Right cardiac atrium (tissue), 5 donors: Measurements from ENCODE around the gene TIE1. TPM values are rescaled to one million over a fixed set of nuclear protein-coding genes. Genes with fewer than 3 reads are reported as not detected.
A peak's percentile ranks its signal among the peaks of the same experiment; 100 is the strongest.

ENCODE experiments used
- ATAC-seq, 2 donors: fragments of 200-7000 bp; cut with Tn5 transposase; one replicate each; pipeline versions ENCODE4 v1.8.0 to v1.9.1; 2020; ENCODE audit warnings: moderate library complexity in 2 of 2, mild to moderate bottlenecking in 1 of 2
- DNase-seq, 3 donors: peaks; one replicate each; pipeline ENCODE4 v3.0.0-alpha.2; 2020
- H3K27ac ChIP-seq: one replicate; pipeline ENCODE4 v1.5.1; 2013; ENCODE audit warnings: mild to moderate bottlenecking, low read length, control low read depth, moderate library complexity
- H3K27me3 ChIP-seq: one replicate; pipeline ENCODE4 v1.6.1; 2013; ENCODE audit not compliant: control insufficient read depth, insufficient read depth
- H3K4me1 ChIP-seq: one replicate; pipeline ENCODE4 v1.6.1; 2013; ENCODE audit warnings: low read length; ENCODE audit not compliant: control insufficient read depth, insufficient read depth
- H3K4me3 ChIP-seq: one replicate; pipeline ENCODE4 v1.5.1; 2013; ENCODE audit warnings: low read length, control low read depth
- H3K9me3 ChIP-seq: one replicate; pipeline ENCODE4 v1.6.1; 2013; ENCODE audit warnings: low read length; ENCODE audit not compliant: control insufficient read depth
- WGBS: extraction: QIAGEN DNeasy Blood & Tissue Kit; methylation state at CpG from one replicate; pipeline ENCODE4 v1.1.7; 2013; 5-methylcytosine and 5-hydroxymethylcytosine counted together
- intact Hi-C, 4 donors: fragments of 100-400 bp; cut with DNase I; formaldehyde crosslinking; loops; one replicate each; pipeline versions ENCODE4 v1.11.0 to v1.14.0; 2022 to 2023
- polyA plus RNA-seq: library from polyadenylated mRNA; stranded (reverse); fragments of 200-250 nt; gene quantifications from one replicate; pipeline ENCODE4 v1.2.3, GENCODE V29; 2013
- total RNA-seq, 4 donors: library from RNA; stranded (reverse); fragmentation: NEBNext Ultra II Directional; extraction: Animal tissue kit (Norgen Biotek cat#: 25700); gene quantifications; one replicate each; pipeline ENCODE4 v1.2.1, GENCODE V29; 2021
- donor health status: healthy with polysubstance abuse.
- donor health status: DM: no; HTN: yes; CAD: no.
- donor health status: DM: no; HTN: no; CAD: no.
- donor health status: DM: no; HTN: yes; CAD: no; lungs with severe emphysema.
- donor health status: DM: yes; HTN: yes; CAD: no.

TIE1 gene
- total and polyA plus RNA-seq, 5 donors, result 21.7 to 49.4 (median 40.1) TPM

- no peaks in the 10 kb centered on the region for H3K27me3 ChIP-seq
- no peak within 1 kb of the TSS for H3K27ac ChIP-seq
- DNase-seq, result no peak
- 60% methylated on average over 19 of the region's 19 CpGs for WGBS
- peak in 1 of 2 donors; percentile 12 for ATAC-seq
- peaks cover 1% of the 10 kb centered on the region for H3K4me1 ChIP-seq
- intact Hi-C loops, result no loop called here
- H3K9me3 ChIP-seq, result no peaks in the 10 kb centered on the region
- H3K4me3 ChIP-seq, result no peak within 1 kb of the TSS
Measured at GRCh38 chr1:43285269-43285990, 15.4 kb upstream of the TIE1 start, which contains the start of gene C1orf210. Gene C1orf210 (minus strand): TSS chr1:43285581. CDS start chr1:43283270, 2,311 bp downstream.

DNA sequence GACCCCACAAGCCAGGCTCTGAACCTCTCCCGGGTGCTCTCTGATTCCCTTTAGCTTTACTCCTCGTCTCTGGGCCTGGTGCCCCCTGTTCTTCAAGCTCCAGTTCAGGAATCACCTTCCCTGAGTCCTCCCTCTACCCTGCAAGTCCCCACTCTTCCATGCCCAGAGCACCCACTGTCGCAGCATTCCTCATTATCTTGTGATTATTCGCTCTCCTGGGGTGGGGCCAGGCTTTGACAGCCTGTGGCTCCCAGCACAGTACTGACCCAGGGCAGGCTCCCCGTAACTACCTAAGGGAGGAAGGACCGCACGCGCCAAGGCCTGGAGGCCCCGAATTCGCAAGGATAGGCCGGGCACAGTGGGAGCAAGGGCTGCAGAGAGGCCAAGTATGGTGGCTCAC, 14.7 kb upstream of the TIE1 start:
- Histone ChIP-seq H3K27ac (no peak overlapping the region), H3K27me3 (no peaks in the 10 kb centered on the region), H3K4me1 (peaks cover 2% of the 10 kb centered on the region), H3K4me3 (no peak overlapping the region), H3K9me3 (no peaks in the 10 kb centered on the region)
- DNase-seq (no peak), ATAC-seq (no peak)
- 91% methylated on average over 11 of the region's 11 CpGs for WGBS
- intact Hi-C loops, result no loop called here

DNA sequence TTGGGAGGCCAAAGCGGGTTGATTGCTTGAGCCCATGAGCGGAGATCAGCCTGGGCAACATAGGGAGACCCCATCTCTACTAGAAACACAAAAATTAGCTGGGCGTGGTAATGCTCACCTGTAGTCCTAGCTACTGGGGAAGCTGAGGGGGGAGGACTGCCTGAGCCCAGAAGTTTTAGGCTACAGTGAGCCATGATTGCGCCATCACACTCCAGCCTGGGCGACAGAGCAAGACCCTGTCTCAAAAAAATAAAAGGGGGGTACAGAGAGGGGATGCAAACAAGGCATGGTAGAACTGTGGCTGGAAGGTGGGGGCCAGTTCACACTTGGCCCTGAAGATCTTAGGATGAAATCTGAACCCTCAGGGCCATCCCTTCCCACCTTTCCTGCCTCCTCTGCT, 14.2 kb upstream of the TIE1 start:
- 92% methylated on average over 5 of the region's 5 CpGs for WGBS
- H3K4me1 ChIP-seq, result peaks cover 2% of the 10 kb centered on the region
- no peaks in the 10 kb centered on the region for H3K27me3 ChIP-seq
- no peak overlapping the region for H3K27ac ChIP-seq
- intact Hi-C loops, result no loop called here
- no peak overlapping the region for H3K4me3 ChIP-seq
- H3K9me3 ChIP-seq, result no peaks in the 10 kb centered on the region
- ATAC-seq (no peak), DNase-seq (no peak)

GRCh38 chr1:43288058-43288784, 12.6 kb upstream of the TIE1 start:
- DNase-seq (no peak), ATAC-seq (no peak)
- Histone ChIP-seq H3K4me3 (no peak overlapping the region), H3K4me1 (peaks cover 2% of the 10 kb centered on the region), H3K27ac (no peak overlapping the region), H3K9me3 (no peaks in the 10 kb centered on the region), H3K27me3 (no peaks in the 10 kb centered on the region)
- intact Hi-C loops, result no loop called here
- 89% methylated on average over 9 of the region's 9 CpGs for WGBS

DNA sequence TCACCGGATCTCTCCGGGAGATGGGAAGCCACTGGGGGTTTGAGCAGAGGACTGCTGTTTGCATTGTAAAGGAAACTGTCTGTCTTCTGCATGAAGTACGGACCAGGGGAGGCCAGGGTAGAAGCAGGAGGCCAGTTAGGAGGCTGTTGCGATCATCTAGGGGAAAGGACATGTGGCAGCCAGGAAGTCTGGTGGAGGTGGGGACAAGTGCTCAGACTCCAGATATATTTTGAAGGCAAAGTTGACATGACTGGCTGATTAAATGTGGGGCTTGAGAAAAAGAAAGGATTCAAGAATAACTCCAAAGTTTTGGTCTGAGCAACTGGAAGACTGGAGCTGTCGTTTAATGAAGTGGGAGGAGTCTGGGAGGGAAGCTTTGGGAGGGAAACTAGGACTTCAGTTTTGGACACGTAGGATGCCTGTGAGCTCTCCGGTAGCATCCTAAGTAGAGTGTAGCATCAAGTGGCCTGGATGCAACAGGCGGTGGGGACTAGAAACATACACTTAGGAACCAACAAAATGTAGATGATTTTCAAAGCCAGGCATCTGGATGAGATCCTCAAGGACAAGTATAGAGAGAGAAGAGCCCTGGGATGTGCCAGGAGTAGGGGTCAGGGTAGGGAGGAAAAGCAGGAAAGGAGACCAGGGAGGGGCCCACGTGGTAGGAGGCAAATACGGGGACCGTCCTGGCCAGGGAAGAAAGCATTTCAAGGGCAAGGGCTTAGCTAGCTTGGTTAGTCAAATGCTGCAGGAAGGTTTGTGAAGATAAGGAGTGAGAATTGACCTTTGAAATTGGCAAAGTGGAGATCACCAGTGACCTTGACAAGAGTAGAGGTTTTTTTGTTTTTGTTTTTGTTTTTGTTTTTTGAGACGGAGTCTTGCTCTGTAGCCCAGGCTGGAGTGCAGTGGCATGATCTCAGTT, 11.7 kb upstream of the TIE1 start:
- Histone ChIP-seq H3K4me1 (peaks cover 4% of the 10 kb centered on the region), H3K4me3 (no peak overlapping the region), H3K9me3 (no peaks in the 10 kb centered on the region), H3K27ac (no peak overlapping the region), H3K27me3 (no peaks in the 10 kb centered on the region)
- ATAC-seq (no peak), DNase-seq (no peak)
- WGBS, result 61% methylated on average over 12 of the region's 12 CpGs
- intact Hi-C loops, result no loop called here

DNA sequence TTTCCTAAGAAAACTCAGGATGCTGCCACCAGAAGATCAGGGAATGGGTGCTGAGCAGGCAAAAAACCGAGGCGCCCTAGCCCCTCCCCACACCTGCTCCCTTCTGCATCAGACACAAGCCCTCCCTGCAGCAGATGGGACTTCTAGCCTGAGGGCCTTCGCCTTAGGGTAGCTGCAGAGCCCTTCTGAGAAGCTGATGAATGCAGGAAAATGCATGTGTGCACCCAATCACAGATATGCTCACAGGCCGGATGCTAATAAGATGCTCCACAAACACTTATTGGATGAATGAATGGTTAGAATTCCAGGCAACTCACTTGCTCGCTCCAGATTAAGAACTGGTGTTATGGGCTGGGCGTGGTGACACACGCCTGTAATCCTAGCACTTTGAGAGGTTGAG, 8.6 kb upstream of the TIE1 start:
- DNase-seq (no peak), ATAC-seq (no peak)
- Histone ChIP-seq H3K9me3 (no peaks in the 10 kb centered on the region), H3K27ac (no peak overlapping the region), H3K4me1 (peaks cover 7% of the 10 kb centered on the region), H3K4me3 (no peak overlapping the region), H3K27me3 (no peaks in the 10 kb centered on the region)
- intact Hi-C loops, result loop anchor here in 1 of 4 donors (5.0 kb wide), 1 partner anchor 40 kb away; no protein-coding TSS in a partner anchor
- 82% methylated on average over 7 of the region's 7 CpGs for WGBS

DNA sequence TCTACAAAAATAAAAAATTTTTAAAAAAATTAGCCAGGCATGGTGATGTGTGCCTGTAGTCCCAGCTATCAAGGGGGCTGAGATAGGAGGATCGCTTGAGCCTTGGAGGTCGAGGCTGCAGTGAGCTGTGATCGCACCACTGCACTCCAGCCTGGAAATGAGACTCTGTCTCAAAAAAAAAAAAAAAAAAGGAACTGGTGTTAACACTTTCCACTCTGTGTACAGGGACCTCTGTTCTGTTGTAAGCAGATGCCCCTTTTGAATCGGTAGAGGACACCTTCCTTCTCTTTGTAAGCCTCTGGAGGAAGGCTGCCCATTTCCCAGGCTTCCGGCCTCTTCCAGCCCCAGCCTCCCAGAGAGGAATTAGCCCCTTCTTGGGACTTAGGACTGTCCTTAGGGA, 8.1 kb upstream of the TIE1 start:
- no peaks in the 10 kb centered on the region for H3K9me3 ChIP-seq
- H3K27ac ChIP-seq, result no peak overlapping the region
- WGBS, result 76% methylated on average over 5 of the region's 5 CpGs
- peaks cover 7% of the 10 kb centered on the region for H3K4me1 ChIP-seq
- DNase-seq, result no peak
- intact Hi-C loops, result loop anchor here in 1 of 4 donors (5.0 kb wide), 1 partner anchor 40 kb away; no protein-coding TSS in a partner anchor
- H3K27me3 ChIP-seq, result no peaks in the 10 kb centered on the region
- no peak overlapping the region for H3K4me3 ChIP-seq
- no peak for ATAC-seq

DNA sequence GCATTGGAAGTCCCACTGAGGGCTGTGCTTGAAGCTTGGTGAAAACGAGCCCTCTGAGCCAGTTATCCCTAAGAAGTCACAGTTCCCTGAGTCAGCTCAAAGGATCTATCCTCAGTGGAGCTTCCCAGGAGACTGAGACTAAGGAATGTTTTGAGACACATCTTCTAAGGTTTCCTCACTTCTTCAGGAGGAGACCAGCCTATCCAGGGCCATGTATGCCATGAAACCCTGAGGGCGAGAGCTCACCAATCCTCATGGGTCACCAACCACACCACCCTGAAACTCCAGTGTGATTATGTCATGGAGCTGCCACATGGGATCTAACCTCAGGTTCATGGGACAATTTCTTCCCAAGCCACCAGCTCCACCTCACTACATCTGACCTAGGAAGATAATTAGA, 7.6 kb upstream of the TIE1 start:
- WGBS, result 86% methylated on average over 2 of the region's 2 CpGs
- ATAC-seq, result no peak
- intact Hi-C loops, result loop anchor here in 1 of 4 donors (5.0 kb wide), 1 partner anchor 41 kb away; no protein-coding TSS in a partner anchor
- Histone ChIP-seq H3K9me3 (no peaks in the 10 kb centered on the region), H3K27ac (no peak overlapping the region), H3K4me1 (peaks cover 7% of the 10 kb centered on the region), H3K4me3 (no peak overlapping the region), H3K27me3 (no peaks in the 10 kb centered on the region)
- no peak for DNase-seq

DNA sequence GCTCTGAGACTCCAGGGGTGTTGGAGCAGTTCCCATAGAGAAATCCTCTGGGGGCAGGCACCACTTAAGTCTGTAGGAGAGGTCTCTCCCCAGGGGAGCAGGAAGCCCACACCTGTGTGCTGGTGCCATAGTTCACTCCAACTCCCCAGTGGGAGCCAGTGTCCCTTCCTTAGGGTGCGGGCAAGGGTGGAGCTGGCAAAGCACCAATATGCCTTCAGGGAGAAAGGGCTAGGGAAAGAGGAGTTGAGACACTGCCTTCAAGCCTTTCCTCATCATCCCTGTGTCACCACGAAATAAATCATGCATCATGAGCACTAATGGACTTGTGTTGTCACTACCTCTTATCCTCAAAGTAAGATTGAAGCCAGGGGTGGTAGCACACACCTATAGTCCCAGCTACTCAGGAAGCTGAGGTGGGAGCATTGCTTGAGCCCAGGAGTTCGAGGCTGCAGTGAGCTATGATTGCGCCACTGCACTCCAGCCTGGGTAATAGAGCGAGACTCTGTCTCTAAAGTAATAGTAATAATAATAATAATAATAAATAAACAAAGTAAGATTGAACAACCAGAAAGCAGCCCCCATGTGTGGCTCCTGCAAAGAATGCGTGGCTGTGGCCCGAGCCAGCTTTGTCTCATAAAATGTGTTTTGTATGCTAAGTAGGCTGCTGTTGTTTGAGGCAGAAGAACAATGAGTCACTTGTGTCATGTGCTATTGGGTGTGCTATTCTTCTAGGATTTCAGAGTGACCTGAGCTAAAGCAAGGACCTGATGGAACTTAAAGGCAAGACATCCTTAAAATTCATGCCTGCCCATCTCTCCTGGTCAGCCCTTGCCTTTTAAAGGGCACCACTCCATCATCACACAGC, 6.7 kb upstream of the TIE1 start:
- ATAC-seq, result peak in 1 of 2 donors; percentile 55
- Histone ChIP-seq H3K9me3 (no peaks in the 10 kb centered on the region), H3K4me1 (peaks cover 7% of the 10 kb centered on the region), H3K27ac (peak overlapping the region; percentile 31), H3K27me3 (no peaks in the 10 kb centered on the region), H3K4me3 (no peak overlapping the region)
- DNase-seq, result peak in 1 of 3 donors; percentile 27
- intact Hi-C loops, result loop anchor here in 1 of 4 donors (5.0 kb wide), 1 partner anchor 42 kb away; no protein-coding TSS in a partner anchor
- 78% methylated on average over 7 of the region's 7 CpGs for WGBS

DNA sequence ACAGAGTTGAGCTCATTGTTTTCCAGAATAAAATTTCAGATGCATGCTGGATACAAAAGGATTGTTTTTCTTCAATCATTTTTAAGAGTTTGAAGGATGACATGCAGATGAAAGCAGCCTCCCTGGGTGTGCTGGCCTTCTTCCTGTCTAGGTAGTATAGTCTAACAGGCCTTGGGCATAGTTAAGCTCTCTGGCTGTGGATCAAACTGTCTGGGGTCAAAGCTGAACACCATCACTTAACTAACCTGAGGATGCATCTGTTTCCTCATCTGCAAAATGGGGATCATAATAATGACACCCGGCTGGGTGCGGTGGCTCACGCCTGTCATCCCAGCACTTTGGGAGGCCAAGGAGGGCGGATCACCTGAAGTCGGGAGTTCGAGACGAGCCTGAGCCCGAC, 6.0 kb upstream of the TIE1 start:
- DNase-seq, result peak in 1 of 3 donors; percentile 41
- intact Hi-C loops, result loop anchor here in 1 of 4 donors (5.0 kb wide), 1 partner anchor 42 kb away; no protein-coding TSS in a partner anchor
- 76% methylated on average over 8 of the region's 8 CpGs for WGBS

More for the DNA sequence above, 6.0 kb upstream of the TIE1 start:
- ATAC-seq, result no peak
- Histone ChIP-seq H3K9me3 (no peaks in the 10 kb centered on the region), H3K27ac (peak overlapping the region; percentile 89), H3K4me3 (no peak overlapping the region), H3K4me1 (peaks cover 7% of the 10 kb centered on the region), H3K27me3 (no peaks in the 10 kb centered on the region)
